HG02970 (cell line): ENCODE data around the gene SDHD.
"Not testable (repeated sequence)": the region's sequence is repeated elsewhere in the genome, so short reads cannot be mapped to it uniquely, and the experiment has no call there.

Experiments
- ATAC-seq: cut with Tn5 transposase; IDR thresholded peaks from one replicate; pipeline ENCODE4 v1.9.1; 2021; ENCODE audit warnings: mild to moderate bottlenecking, moderate library complexity, moderate number of reproducible peaks; ENCODE audit not compliant: unreplicated experiment, low FRiP score

Gene SDHD

GRCh38 chr11:112086422-112087191, at the start of gene SDHD, which contains the start of gene TIMM8B:
Gene SDHD (plus strand): TSS chr11:112086873. CDS start chr11:112086908, 35 bp downstream.
Gene TIMM8B (minus strand): TSS chr11:112086756. CDS start chr11:112086723, 33 bp downstream.
- ATAC-seq = peak; percentile 95

DNA sequence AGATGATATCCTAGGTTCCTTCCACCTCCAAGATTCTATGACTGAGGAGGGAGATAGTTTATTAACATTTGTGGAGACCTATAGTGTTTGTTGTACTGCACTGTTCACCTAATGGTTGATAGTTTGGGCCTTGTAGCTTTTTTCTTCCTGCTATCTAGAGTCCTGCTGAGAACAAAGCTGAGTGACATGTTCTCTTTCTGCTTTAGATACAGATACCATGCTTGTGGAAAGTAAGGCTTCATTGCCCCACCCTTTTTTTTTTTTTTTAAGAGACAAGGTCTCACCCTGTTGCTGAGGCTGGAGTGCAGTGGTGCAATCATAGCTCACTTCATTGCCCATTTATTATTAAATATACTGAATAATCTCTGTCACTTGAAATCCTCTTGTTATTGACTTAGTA, 49.1 kb upstream of the SDHD start:
- ATAC-seq = no peak

DNA sequence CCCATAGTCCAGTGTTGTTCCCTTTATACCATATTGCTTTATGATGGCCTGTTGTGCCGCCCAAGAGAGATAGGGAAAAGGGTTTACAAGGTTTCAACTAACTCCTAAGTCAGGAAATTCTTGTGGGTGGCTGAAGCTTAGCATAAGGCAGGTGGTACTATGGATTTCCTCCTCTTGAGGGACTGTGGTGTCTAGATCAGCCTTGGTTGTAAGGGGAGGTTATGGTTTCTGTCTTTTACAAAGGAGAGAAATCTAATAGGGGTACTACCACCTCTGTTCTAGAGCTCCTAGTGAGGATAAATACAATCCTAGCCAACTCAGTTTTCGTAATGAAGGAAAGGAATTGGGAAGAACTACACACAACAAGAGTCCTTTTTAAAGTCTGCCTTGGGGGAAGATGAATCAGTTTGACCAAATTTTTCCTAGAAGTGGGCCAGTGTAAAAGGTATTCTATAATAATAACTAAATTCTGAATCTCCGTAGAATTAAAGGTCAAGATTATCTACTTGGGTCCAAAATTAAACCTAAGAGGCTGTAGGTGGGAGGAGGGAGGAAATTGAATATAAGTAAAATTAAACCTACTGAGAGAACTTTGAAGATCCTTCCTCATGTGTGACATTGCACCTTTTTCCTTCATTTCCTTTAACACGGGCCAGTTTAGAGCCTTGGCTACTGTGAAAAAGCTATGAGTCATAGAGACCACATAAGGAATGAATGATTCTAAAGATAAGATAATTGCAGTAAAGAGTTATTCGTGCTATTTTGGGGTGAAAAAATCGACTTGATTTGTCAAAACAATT, 44.3 kb upstream of the SDHD start:
- no peak for ATAC-seq

GRCh38 chr11:112042961-112043304, 43.7 kb upstream of the SDHD start:
- no peak for ATAC-seq

GRCh38 chr11:112044961-112045360, 41.7 kb upstream of the SDHD start:
- no peak for ATAC-seq

GRCh38 chr11:112046647-112047046, 40.0 kb upstream of the SDHD start:
- not testable (repeated sequence) for ATAC-seq

GRCh38 chr11:112048256-112048655, 38.4 kb upstream of the SDHD start:
- not testable (repeated sequence) for ATAC-seq

DNA sequence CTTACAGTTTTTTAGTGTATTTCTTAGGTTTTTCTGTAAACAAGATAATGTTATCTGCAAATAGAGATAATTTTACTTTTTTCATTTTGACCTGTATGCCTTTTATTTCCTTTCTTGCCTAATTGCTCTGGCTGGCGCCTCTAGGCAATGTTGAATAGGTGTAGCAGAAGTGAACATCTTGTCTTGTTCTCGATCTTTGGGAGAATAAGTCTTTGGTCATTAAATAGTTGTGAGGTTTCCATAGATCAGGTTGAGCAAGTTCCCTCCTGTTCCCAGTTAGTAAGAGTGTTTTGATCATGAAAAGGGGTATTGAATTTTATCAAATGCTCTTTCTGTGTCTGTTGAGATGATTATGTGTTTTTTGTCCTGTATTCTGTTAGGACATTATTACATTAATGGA, 36.9 kb upstream of the SDHD start:
- no peak for ATAC-seq

GRCh38 chr11:112050721-112051120, 36.0 kb upstream of the SDHD start:
- ATAC-seq = peak; percentile 56

GRCh38 chr11:112051768-112052167, 34.9 kb upstream of the SDHD start:
- ATAC-seq = no peak

- ATAC-seq = no peak
These were observed 29.5 kb upstream of the SDHD start for GRCh38 chr11:112057170-112057569.

- no peak for ATAC-seq
These were observed 28.6 kb upstream of the SDHD start for GRCh38 chr11:112058103-112058502.

DNA sequence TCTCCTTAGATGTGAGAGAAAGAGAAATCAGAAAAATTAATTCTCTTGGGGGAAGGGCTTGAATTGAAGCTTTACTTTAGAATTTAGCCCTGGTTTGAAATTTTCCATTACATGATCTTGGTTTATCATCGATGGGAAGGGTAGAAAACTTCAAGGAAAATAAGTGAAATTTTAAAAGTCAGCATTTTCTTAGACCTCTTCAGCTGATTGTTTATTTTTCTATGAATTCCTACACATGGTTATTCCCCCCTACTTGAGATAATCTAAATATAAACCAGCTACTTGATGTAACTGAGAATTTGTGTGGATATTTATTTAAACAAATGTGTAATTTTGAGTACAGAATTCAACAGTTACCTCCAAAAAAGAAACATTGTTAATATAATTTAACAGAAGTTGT, 23.8 kb upstream of the SDHD start:
- ATAC-seq = no peak

- ATAC-seq = peak; percentile 84
These were observed 12.5 kb upstream of the SDHD start, which contains the start of the genes NKAPD1 and PIH1D2 for GRCh38 chr11:112073941-112074811. Gene NKAPD1 (plus strand): TSS chr11:112074299. CDS start chr11:112075575, 1,276 bp downstream. Gene PIH1D2 (minus strand): TSS chr11:112074017. CDS start chr11:112073174, 843 bp downstream.

- ATAC-seq = no peak
These were observed 3.9 kb upstream of the SDHD start for GRCh38 chr11:112082729-112083128.

- ATAC-seq = peak; percentile 16
These were observed 751 bp upstream of the SDHD start for GRCh38 chr11:112085822-112086421.

DNA sequence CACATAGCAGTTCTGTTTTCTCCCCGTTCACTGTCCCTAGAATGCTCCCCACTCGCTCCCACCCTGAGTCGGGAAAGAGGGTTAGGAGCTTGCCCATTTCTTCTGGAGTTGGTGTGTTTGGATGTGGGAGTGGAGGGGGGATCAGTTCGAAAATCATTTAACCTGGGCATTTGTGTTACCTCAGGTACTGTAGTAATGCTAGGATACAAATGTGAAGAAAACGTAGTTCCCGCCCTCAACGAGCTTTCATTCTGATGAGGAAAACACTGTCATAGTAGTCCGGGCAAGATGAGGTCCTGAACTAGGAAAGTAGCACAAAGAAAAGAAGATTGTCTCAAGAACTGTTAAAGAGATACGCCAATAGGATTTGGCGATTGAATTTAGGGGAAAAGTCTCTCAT, 539 bp downstream of the SDHD start:
- ATAC-seq = no peak

DNA sequence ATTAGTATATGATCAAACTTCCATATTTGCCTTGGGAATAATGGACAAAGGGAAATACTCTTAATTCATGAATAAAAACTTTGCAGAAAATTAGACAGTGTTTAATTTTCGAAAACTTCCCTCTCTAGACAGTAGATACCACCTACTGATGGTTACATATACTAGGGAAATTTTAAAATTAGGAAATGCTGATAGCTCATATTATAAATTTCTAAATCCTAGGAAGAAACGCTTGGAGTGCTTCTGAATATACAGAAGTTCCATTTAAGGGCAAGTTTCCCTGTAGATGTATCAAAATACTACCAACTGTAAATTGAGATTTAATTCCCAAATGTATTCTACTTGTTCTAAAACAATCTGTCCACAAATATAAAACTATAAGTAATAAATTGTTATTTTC, 8.6 kb downstream of the SDHD start:
- ATAC-seq = not testable (repeated sequence)

DNA sequence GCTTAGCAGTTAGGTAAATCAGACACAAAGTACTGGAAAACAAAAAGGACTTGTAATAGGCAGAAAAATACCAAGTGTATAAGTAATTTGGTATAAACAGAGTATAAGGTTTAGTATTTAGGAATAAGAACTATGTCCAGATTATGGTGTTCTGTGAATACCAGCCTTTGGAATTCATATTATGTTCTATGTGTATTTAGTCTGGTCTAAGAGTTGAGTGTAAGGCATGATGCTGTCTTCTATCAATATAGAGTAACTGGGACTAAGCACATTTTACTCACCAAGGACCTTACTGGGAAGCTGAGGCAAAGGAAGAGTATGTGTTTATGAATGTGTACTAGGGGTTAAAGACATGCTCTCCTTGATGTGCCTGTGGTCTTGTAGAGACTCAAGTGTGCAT, 9.5 kb downstream of the SDHD start:
- no peak for ATAC-seq
